ENCODE measurements around the gene NCBP1.

NCBP1 gene

GRCh38 chr9:97627624-97628023, 6.0 kb upstream of the NCBP1 start:
- peak; percentile 19 for DNase-seq (ENCODE audit: low spot score)

GRCh38 chr9:97628668-97629067, 5.0 kb upstream of the NCBP1 start:
- DNase-seq (ENCODE audit: low spot score), result no peak

- no peak for DNase-seq (ENCODE audit: low spot score)
These were observed 4.5 kb upstream of the NCBP1 start for GRCh38 chr9:97629156-97629555.

- no peak for DNase-seq (ENCODE audit: low spot score)
These were observed 3.0 kb upstream of the NCBP1 start for GRCh38 chr9:97630591-97630990.

- DNase-seq (ENCODE audit: low spot score), result no peak
These were observed 1.2 kb upstream of the NCBP1 start for GRCh38 chr9:97632248-97632984.

GRCh38 chr9:97633859-97634490, 354 bp downstream of the NCBP1 start:
- DNase-seq (ENCODE audit: low spot score), result no peak

GRCh38 chr9:97635026-97635425, 1.4 kb downstream of the NCBP1 start:
- no peak for DNase-seq (ENCODE audit: low spot score)

GRCh38 chr9:97636903-97637302, 3.3 kb downstream of the NCBP1 start:
- DNase-seq (ENCODE audit: low spot score), result no peak

GRCh38 chr9:97638666-97639065, 5.0 kb downstream of the NCBP1 start:
- DNase-seq (ENCODE audit: low spot score), result no peak

- no peak for DNase-seq (ENCODE audit: low spot score)
These were observed 6.7 kb downstream of the NCBP1 start for GRCh38 chr9:97640325-97640724.

GRCh38 chr9:97645720-97646119, 12.1 kb downstream of the NCBP1 start:
- DNase-seq (ENCODE audit: low spot score), result no peak

- DNase-seq (ENCODE audit: low spot score), result no peak
These were observed 14.4 kb downstream of the NCBP1 start for GRCh38 chr9:97647996-97648395.

GRCh38 chr9:97651646-97652045, 18.0 kb downstream of the NCBP1 start:
- DNase-seq (ENCODE audit: low spot score), result no peak

- no peak for DNase-seq (ENCODE audit: low spot score)
These were observed 25.1 kb downstream of the NCBP1 start for GRCh38 chr9:97658707-97659106.

- no peak for DNase-seq (ENCODE audit: low spot score)
These were observed 26.1 kb downstream of the NCBP1 start for GRCh38 chr9:97659771-97660170.

- DNase-seq (ENCODE audit: low spot score), result no peak
These were observed 26.7 kb downstream of the NCBP1 start for GRCh38 chr9:97660340-97660739.

- no peak for DNase-seq (ENCODE audit: low spot score)
These were observed 27.2 kb downstream of the NCBP1 start for GRCh38 chr9:97660847-97661246.

- DNase-seq (ENCODE audit: low spot score), result no peak
These were observed 32.1 kb downstream of the NCBP1 start for GRCh38 chr9:97665742-97666141.

- DNase-seq (ENCODE audit: low spot score), result no peak
These were observed 33.5 kb downstream of the NCBP1 start for GRCh38 chr9:97666907-97667686.

GRCh38 chr9:97668485-97668884, 34.9 kb downstream of the NCBP1 start:
- no peak for DNase-seq (ENCODE audit: low spot score)

GRCh38 chr9:97670586-97670985, 37.0 kb downstream of the NCBP1 start:
- no peak for DNase-seq (ENCODE audit: low spot score)

- DNase-seq (ENCODE audit: low spot score), result no peak
These were observed 38.8 kb downstream of the NCBP1 start for GRCh38 chr9:97672403-97672802.

- DNase-seq (ENCODE audit: low spot score), result no peak
These were observed 40.3 kb downstream of the NCBP1 start for GRCh38 chr9:97673922-97674321.

Measured in hepatic stellate cell (primary cell).